WI38 (cell line): ENCODE results near the gene CLIP2.

Source experiments
- H3K4me3 ChIP-seq: 2 replicates; pipeline ENCODE4 v1.5.1; 2011; ENCODE audit warnings: low read depth, mild to moderate bottlenecking, control low read depth, low read length
- CTCF ChIP-seq: IDR thresholded peaks from 2 replicates; pipeline ENCODE4 v1.5.1; 2012; ENCODE audit warnings: low read depth, mild to moderate bottlenecking, control low read depth, low read length

Gene CLIP2

GRCh38 chr7:74275401-74275881, 13.8 kb upstream of the CLIP2 start:
- peak; percentile 37; the same call in 1 of the 2 replicates for TF ChIP-seq CTCF
- no peak overlapping the region for H3K4me3 ChIP-seq

- TF ChIP-seq CTCF = no peak
- H3K4me3 ChIP-seq = no peak overlapping the region
These were observed 11.6 kb upstream of the CLIP2 start for GRCh38 chr7:74277636-74278035.

DNA sequence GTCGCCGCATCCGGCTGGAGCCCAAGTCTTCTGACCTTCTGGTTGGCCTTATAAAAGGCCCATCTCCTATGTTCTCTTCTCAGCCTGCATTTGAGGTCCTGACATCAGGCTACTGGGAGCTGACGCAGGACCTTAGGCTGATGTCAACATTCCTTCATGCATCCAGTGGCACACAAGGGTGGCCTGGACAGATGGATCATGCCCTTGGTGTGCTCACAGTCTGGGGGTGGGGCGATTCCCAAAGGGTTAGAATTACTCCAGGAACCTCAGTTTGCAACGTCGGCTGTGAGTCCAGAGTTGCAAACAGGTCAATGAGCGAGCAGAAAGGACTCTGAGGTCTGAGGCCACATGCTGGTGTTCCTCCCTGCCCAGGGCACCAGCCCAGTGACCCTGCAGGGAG, 8.2 kb upstream of the CLIP2 start:
- no peak overlapping the region for H3K4me3 ChIP-seq
- TF ChIP-seq CTCF = no peak

- H3K4me3 ChIP-seq = no peak overlapping the region
- no peak for TF ChIP-seq CTCF
These were observed 6.3 kb upstream of the CLIP2 start for GRCh38 chr7:74282748-74283459.

- no peak overlapping the region for H3K4me3 ChIP-seq
- no peak for TF ChIP-seq CTCF
These were observed 5.3 kb upstream of the CLIP2 start for GRCh38 chr7:74283858-74284447.

DNA sequence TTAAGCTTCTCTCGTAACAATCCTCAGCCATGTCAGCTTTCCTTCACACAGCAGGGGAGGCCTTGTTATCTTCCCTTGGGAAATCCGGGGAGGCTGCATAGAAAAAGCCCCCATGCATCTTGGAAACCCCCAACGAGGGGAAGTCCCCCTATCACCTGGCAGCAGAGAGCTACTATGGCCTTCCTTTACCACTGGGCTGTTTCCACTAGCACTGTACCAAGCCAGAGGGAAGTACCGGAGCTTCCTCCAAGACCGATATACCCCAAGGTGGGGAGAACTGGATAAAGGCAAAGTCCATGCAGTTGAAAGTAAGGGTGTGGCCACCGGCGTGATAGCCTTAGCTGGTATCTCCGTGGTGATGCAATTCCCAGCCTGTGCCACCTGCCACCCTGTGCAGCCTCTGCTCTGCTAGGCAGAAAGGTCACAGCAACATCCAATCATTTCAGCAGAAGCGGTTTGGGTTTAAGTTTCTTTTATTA, 4.4 kb upstream of the CLIP2 start:
- H3K4me3 ChIP-seq = no peak overlapping the region
- TF ChIP-seq CTCF = no peak

- no peak for TF ChIP-seq CTCF
These were observed 3.1 kb upstream of the CLIP2 start for GRCh38 chr7:74286131-74286530.

More at GRCh38 chr7:74286131-74286530, 3.1 kb upstream of the CLIP2 start:
- no peak overlapping the region for H3K4me3 ChIP-seq
